Tibial nerve (tissue), 4 donors: ENCODE measurements around the gene PODXL2.

Experiments used
- CTCF ChIP-seq, 5 experiments: fragments of 200-600 bp in 3 of 5; fragments of 450-650 bp in 2 of 5; sonication (generic) in 3 of 5; IDR thresholded peaks; one replicate each; pipeline ENCODE4 v1.5.1; 2016 to 2019; ENCODE audit warnings: antibody characterized with exemption in 5 of 5, mild to moderate bottlenecking in 3 of 5, moderate library complexity in 2 of 5
- EP300 ChIP-seq, 2 donors: sonication (generic); formaldehyde crosslinking; IDR thresholded peaks; one replicate each; pipeline ENCODE4 v1.6.1; 2017; ENCODE audit warnings: antibody characterized with exemption in 2 of 2, mild to moderate bottlenecking in 1 of 2
- POLR2A ChIP-seq, 2 donors: fragments of 450-650 bp; IDR thresholded peaks; one replicate each; pipeline ENCODE4 v1.6.1; 2017; ENCODE audit warnings: antibody characterized with exemption in 2 of 2, mild to moderate bottlenecking in 2 of 2, moderate library complexity in 2 of 2

GRCh38 chr3:127714125-127714571 lies 85.2 kb downstream of the PODXL2 start:
- TF ChIP-seq CTCF (IDR thresholded peaks at IDR 0.05) (no peak), EP300 (IDR thresholded peaks at IDR 0.05) (peak in 1 of 2 donors; percentile 22), POLR2A (IDR thresholded peaks at IDR 0.05) (no peak)
